ENCODE results near the gene KLHL12. TPM values are rescaled to one million over a fixed set of nuclear protein-coding genes. Genes with fewer than 3 reads are reported as not detected.

KLHL12 gene
- total RNA-seq, 1 donor from 2014 or later = 27.7 TPM

GRCh38 chr1:202844935-202845334 is 82.1 kb downstream of the KLHL12 start:
- DNase-seq (ENCODE audit: low spot score) = no peak

DNA sequence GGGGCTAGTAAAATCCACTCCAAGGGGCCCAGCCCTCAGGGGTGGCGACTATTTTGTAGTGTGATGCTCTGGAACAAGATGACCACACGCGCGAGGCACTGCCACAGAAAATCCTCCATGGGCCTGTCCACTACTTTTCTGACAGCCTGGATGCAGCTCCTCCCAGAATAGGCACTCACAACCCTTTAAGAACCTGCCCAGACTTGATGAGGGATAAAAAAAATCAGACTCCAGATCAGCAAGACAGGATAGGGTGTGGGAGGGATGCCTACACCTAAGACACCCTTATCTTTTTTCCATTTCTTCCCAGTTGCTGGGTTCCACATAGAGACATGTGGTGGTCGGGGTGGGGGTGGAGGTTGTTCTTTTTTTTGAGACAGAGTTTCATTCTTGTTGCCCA is 82.8 kb downstream of the KLHL12 start:
- peaks cover 3% of the 10 kb centered on the region for H3K27me3 Mint-ChIP-seq (ENCODE audit: low read depth)
- no peak for DNase-seq (ENCODE audit: low spot score)
- H3K4me1 Mint-ChIP-seq (ENCODE audit: low read depth) = peaks cover 7% of the 10 kb centered on the region
- no peak overlapping the region for H3K27ac Mint-ChIP-seq
- H3K9me3 Mint-ChIP-seq = no peaks in the 10 kb centered on the region
- intact Hi-C loops (cut with micrococcal nuclease) = no loop called here
- no peaks in the 10 kb centered on the region for H3K36me3 Mint-ChIP-seq (ENCODE audit: low read depth)
- H3K4me3 Mint-ChIP-seq (ENCODE audit: low read depth) = no peak overlapping the region

More at GRCh38 chr1:202844935-202845334, 82.1 kb downstream of the KLHL12 start:
- H3K27ac Mint-ChIP-seq = no peak overlapping the region
- intact Hi-C loops (cut with micrococcal nuclease) = no loop called here
- H3K36me3 Mint-ChIP-seq (ENCODE audit: low read depth) = no peaks in the 10 kb centered on the region
- H3K4me1 Mint-ChIP-seq (ENCODE audit: low read depth) = peaks cover 7% of the 10 kb centered on the region
- H3K4me3 Mint-ChIP-seq (ENCODE audit: low read depth) = no peak overlapping the region
- H3K9me3 Mint-ChIP-seq = no peaks in the 10 kb centered on the region
- H3K27me3 Mint-ChIP-seq (ENCODE audit: low read depth) = peaks cover 3% of the 10 kb centered on the region

- H3K27me3 Mint-ChIP-seq (ENCODE audit: low read depth) = peaks cover 3% of the 10 kb centered on the region
- H3K4me3 Mint-ChIP-seq (ENCODE audit: low read depth) = no peak overlapping the region
- intact Hi-C loops (cut with micrococcal nuclease) = no loop called here
- no peaks in the 10 kb centered on the region for H3K36me3 Mint-ChIP-seq (ENCODE audit: low read depth)
- H3K4me1 Mint-ChIP-seq (ENCODE audit: low read depth) = peaks cover 4% of the 10 kb centered on the region
- no peak for DNase-seq (ENCODE audit: low spot score)
- no peak overlapping the region for H3K27ac Mint-ChIP-seq
- H3K9me3 Mint-ChIP-seq = no peaks in the 10 kb centered on the region
Observed at GRCh38 chr1:202843081-202843480, 84.0 kb downstream of the KLHL12 start.

Other genes with a start within 250 kb of the KLHL12 start
- gene SYT2, start 216.8 kb downstream of the KLHL12 start, total RNA-seq = not detected in 2 replicates
- gene KDM5B, start 118.8 kb downstream of the KLHL12 start, total RNA-seq = 78.7 and 84.6 TPM in 2 replicates
- 1.6 TPM in 2 replicates for gene PCAT6, start 116.3 kb downstream of the KLHL12 start, total RNA-seq
- 13.1 and 15.5 TPM in 2 replicates for gene RABIF, start 38.1 kb downstream of the KLHL12 start, total RNA-seq
- gene ADIPOR1, start 31.1 kb upstream of the KLHL12 start, total RNA-seq = 79.1 and 79.2 TPM in 2 replicates
- 19.0 and 20.0 TPM in 2 replicates for gene CYB5R1, start 40.0 kb upstream of the KLHL12 start, total RNA-seq
- 74.7 and 75.8 TPM in 2 replicates for gene TMEM183A, start 80.1 kb upstream of the KLHL12 start, total RNA-seq
- gene PPFIA4, start 99.3 kb upstream of the KLHL12 start, total RNA-seq = 33.4 and 35.1 TPM in 2 replicates
- gene MYOG, start 158.8 kb upstream of the KLHL12 start, total RNA-seq = not detected in 2 replicates
- not detected in 2 replicates for gene ADORA1, start 200.5 kb upstream of the KLHL12 start, total RNA-seq
- not detected in 2 replicates for gene MYBPH, start 248.6 kb upstream of the KLHL12 start, total RNA-seq